Left kidney (tissue), 2 donors: ENCODE data around the gene FTL. TPM values are rescaled to one million over a fixed set of nuclear protein-coding genes. Genes with fewer than 3 reads are reported as not detected.

Experiments used
- DNase-seq: peaks from one replicate; pipeline ENCODE4 v3.0.0-alpha.2; 2013
- polyA plus RNA-seq: library from polyadenylated mRNA; unstranded; fragments of 120-200 nt; gene quantifications from one replicate; pipeline ENCODE4 v1.2.1, GENCODE V29; 2013; ENCODE audit not compliant: insufficient read length

Gene FTL
- polyA plus RNA-seq, 1 donor: 2,202 TPM

GRCh38 chr19:48964205-48965039 is 687 bp upstream of the FTL start:
- DNase-seq: no peak

GRCh38 chr19:48965806-48966540 is 864 bp downstream of the FTL start:
- peak; percentile 88 for DNase-seq

GRCh38 chr19:48966541-48967345 is 1.6 kb downstream of the FTL start:
- DNase-seq: no peak

DNA sequence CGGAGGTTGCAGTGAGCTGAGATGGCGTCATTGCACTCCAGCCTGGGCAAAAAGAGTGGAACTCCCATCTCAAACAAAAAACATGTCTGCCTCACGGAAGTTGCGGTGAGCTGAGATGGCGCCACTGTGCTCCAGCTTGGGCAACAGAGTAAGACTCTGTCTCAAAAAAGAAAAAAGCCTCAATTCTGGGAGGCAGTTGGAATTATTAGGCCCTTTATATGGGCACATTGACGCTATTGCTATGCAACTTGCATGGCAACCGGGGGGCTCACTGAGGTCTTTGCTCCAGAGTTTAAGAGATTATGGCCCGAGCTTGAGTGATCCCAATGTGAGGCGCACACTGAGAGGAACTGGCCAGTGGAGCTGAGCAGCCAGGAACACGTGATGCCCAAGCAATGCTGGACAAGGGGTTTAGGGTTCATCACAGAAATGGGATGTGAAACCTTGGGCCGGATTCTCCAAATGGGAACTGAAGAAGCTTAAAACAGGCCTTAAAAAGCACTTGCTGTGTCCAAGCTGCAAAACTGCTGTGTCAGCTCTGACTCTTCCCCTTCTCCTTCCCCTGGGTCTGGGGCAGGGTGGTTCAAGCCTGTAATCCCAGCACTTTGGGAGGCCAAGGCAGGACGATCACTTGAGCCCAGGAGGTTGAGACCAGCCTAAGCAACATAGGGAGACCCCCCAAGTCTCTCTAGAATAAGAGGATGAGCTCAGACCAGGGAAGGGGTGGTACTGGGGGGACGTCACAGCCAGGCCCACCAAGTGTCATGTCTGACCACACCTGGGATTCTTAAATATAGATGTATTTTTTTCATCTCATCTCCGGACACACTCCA is 2.5 kb downstream of the FTL start:
- DNase-seq: no peak

GRCh38 chr19:48968179-48968661 is 3.1 kb downstream of the FTL start:
- no peak for DNase-seq

DNA sequence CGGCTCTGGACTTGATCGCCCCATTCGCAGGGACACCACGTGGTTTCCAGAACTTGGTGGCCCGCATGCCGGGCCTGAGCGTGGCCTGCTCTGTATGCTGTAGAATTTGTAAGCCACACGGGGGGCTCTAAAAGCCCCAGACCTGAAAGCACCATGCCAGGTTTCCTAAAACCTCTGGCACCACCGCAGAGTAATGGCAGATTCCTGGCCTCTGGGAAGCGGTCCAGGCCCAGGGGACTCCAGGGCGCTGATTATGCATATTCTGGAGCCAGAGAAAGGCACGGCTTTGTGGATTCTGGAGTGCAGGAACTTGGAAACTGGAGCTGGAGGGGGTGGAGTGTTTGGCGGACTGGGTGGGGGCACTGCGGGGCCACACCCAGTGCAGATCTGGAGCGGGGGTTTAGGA is 3.7 kb downstream of the FTL start:
- no peak for DNase-seq

DNA sequence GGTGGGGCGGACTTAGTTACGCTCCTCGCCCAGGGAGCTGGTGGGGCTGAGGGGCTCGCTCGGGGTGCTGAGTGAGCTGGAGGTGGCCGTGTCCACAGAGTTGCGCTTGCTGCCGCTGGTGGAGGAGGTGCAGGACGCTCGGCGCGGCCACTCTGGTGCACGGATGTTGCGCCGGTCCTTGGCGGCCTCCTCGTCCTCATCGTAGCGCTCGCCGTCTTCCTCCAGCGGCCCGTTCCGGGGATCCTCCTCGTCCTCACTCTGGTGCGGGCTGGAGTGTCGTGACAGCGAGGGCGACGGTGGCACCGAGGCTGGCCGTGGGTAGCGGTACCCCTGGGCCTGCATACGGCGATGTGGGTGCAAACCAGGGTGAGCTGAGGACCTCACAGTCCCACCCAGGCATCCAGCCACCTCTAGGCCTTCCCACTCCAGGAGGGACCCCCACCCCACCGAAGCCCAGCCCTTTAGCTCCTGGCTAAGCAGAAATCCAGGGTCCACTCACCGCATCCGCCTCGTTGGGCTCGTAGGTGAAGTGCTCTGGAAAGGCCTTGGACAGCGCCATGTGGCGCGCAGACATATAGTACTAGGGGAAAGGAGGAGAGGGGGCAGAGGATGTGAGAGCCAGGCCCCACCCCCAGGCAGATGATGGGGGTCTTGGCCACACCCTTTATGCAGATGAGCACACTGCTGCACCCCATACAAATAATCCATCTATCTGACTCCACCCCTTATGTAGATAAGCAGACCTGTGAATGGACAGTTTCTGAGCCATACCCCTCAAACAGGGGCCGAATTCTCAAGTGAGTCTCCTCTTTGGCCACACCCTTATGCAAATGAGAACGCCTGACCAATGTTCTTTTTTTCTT is 4.4 kb downstream of the FTL start:
- no peak for DNase-seq

- DNase-seq: no peak
Observed at GRCh38 chr19:48970139-48970766, 5.1 kb downstream of the FTL start.

DNA sequence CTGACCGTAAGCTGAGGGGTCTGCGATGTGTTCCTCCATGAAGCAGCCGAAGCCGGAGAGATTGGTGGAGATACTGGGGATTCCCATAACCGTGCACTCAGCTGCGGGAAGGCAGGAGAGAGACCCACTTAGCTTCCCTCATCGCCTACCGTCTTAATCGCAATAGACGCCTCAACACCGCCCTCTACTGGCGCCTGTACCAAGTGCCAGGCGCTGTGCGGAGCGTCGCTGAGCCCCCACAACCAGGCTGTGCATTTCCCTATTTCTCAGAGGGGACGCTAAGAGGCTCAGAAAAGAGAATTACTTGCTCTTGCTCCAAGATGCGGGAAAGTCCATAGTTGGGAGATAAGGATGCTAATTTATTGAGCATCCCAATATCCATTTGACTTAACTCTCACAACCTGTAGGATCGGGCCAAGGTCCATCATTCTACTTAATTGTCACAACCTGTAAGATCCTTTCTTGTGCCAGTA is 5.8 kb downstream of the FTL start:
- DNase-seq: peak; percentile 83

- no peak for DNase-seq
Observed at GRCh38 chr19:48975947-48976847, 11.1 kb downstream of the FTL start.

DNA sequence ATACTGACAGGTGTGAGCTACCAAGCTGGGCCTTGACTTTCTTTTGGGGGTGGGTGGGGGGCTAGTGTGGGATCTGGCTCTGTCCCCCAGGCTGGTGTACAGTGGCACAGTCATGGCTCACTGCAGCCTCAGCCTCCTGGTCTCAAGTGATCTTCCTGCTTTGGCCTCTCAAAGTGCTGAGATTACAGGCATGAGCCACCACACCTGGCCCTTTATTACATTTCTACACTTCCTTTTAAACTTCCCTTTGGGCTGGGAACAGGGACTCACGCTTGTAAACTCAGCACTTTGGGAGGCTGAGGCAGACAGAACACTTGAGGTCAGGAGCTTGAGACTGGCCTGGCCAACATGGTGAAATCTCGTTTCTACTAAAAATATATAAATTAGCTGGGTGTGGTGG is 12.0 kb downstream of the FTL start:
- DNase-seq: no peak

DNA sequence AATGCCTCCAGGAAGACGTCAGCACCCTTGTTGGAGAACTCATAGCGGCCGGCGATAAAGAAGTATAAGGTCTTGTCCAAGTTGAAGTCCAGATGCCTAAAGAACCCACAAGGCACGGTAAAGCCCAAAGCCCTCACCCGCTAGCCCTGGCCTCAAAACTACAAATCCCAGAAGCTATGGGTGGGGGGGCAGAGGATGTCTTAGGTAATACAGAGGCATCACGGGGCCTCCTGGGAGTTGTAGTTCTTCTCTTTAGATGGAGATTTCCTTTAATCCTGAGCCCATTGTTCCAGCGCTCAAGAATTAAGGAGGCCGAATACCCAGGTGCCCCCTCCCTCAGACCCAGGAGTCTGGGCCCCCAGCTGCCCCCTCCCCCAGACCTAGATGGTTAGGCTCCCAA is 17.2 kb downstream of the FTL start:
- no peak for DNase-seq

GRCh38 chr19:48985711-48986110 is 20.6 kb downstream of the FTL start:
- no peak for DNase-seq

- no peak for DNase-seq
Observed at GRCh38 chr19:48986211-48986610, 21.1 kb downstream of the FTL start.

GRCh38 chr19:48987323-48987722 is 22.2 kb downstream of the FTL start:
- DNase-seq: no peak

DNA sequence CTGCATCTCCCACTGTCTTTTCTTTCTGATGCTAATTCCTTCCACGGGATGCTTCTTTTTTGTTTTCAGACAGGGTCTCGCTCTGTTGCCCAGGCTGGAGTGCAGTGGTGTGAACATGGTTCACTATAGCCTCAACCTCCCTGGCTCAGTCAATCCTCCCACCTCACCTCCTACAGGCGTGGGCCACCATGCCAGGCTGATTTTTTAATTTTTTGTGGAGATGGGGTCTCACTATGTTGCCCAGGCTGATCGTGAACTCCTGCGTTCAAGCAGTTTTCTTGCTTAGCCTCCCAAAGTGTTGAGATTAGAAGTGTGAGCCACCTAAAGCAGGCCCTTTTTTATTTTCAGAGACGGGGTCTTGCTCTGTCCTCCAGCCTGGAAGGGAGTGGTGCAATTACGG is 23.2 kb downstream of the FTL start:
- no peak for DNase-seq

- DNase-seq: no peak
Observed at GRCh38 chr19:48988860-48989259, 23.8 kb downstream of the FTL start.

DNA sequence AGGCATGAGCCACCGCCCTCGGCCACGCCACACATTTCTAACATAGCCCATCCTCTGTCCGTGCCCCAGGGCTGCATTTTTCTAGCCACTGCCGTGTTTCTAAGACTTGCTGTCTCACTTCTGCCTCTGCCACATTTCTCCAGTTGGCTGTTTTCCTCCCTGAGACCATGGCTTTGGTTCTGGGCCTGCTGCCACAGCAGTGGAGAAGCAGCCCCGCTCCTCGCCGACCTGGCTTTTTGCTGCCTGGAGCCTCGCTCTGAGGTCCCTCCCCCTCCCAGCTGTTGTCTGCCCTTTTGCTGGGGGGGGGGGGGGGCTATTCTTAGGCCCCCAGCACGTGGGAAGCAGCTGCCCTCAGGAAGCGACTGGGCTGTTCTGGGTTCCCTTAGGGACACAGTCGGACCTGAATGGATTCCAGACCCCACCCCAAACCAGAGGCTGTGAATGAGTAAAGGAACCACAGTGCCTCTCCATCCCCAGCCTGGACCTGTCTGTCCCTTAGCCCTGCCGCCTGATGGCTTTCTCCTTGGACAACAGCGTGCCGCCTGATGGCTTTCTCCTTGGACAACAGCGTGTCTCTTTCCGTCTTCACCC is 24.7 kb downstream of the FTL start:
- DNase-seq: no peak
